IMR-90 (cell line): ENCODE data around the gene STARD7. TPM values are rescaled to one million over a fixed set of nuclear protein-coding genes. Genes with fewer than 3 reads are reported as not detected.

ENCODE experiments used
- ATAC-seq: fragments of 200-7000 bp; cut with Tn5 transposase; 2 replicates; pipeline ENCODE4 v1.9.1; 2020; ENCODE audit warnings: low read depth, mild to moderate bottlenecking, moderate library complexity
- BruUV-seq: library from RNA; stranded (reverse); fragments of 400-500 nt; replicated peaks from 2 replicates; lab custom pipeline; 2021; lab: Mats Ljungman, UMichigan
- CTCF ChIA-PET: fragments of 300-600 bp; formaldehyde crosslinking; extraction: SDS; loops from one replicate; lab custom pipeline; 2021; ENCODE audit warnings: antibody characterized with exemption; lab: Yijun Ruan, JAX
- POLR2A ChIA-PET: fragments of 300-600 bp; sonication (Branson Sonifier 250); formaldehyde crosslinking; loops from one replicate; lab custom pipeline; 2022; ENCODE audit warnings: antibody characterized with exemption; ENCODE audit not compliant: unreplicated experiment; lab: Charles Lee
- DNase-seq: peaks from one replicate; pipeline ENCODE4 v3.0.0; 2013
- H2AFZ ChIP-seq: replicated peaks from 2 replicates; pipeline ENCODE3; 2013; ENCODE audit warnings: low read length, mild to moderate bottlenecking; ENCODE audit not compliant: poor library complexity
- H2AK5ac ChIP-seq: 2 replicates; pipeline ENCODE4 v1.6.1; 2013; ENCODE audit warnings: low read depth, low read length, inconsistent platforms
- H2AK9ac ChIP-seq: replicated peaks from 2 replicates; pipeline ENCODE3; 2013; ENCODE audit warnings: mild to moderate bottlenecking, low read depth, low read length, moderate library complexity; ENCODE audit not compliant: poor library complexity
- H2BK120ac ChIP-seq: 2 replicates; pipeline ENCODE4 v1.6.1; 2013; ENCODE audit warnings: low read depth, low read length, inconsistent platforms
- H2BK15ac ChIP-seq: 3 replicates; pipeline ENCODE4 v1.6.1; 2013; ENCODE audit warnings: low read depth, low read length, inconsistent platforms
- H2BK20ac ChIP-seq: 2 replicates; pipeline ENCODE4 v1.6.1; 2013; ENCODE audit warnings: low read depth, mild to moderate bottlenecking, inconsistent platforms, low read length, moderate library complexity
- H2BK5ac ChIP-seq: 2 replicates; pipeline ENCODE4 v1.6.1; 2013; ENCODE audit warnings: mild to moderate bottlenecking, low read depth, low read length, inconsistent platforms; ENCODE audit not compliant: poor library complexity, severe bottlenecking
- H3K14ac ChIP-seq: replicated peaks from 2 replicates; pipeline ENCODE4 v1.6.1; 2013; ENCODE audit warnings: low read depth, low read length, inconsistent platforms
- H3K18ac ChIP-seq: 2 replicates; pipeline ENCODE4 v1.6.1; 2013; ENCODE audit warnings: low read depth, low read length, control low read depth
- H3K23ac ChIP-seq: 2 replicates; pipeline ENCODE4 v1.6.1; 2013; ENCODE audit warnings: low read depth, low read length, inconsistent platforms
- H3K27ac ChIP-seq: 2 replicates; pipeline ENCODE4 v1.5.1; 2013; ENCODE audit warnings: mild to moderate bottlenecking, control low read depth, low read length; ENCODE audit not compliant: insufficient read depth
- H3K27me3 ChIP-seq: 2 replicates; pipeline ENCODE4 v1.6.1; 2013; ENCODE audit warnings: low read length; ENCODE audit not compliant: control insufficient read depth, insufficient read depth
- H3K36me3 ChIP-seq: 2 replicates; pipeline ENCODE4 v1.6.1; 2013; ENCODE audit warnings: low read length, mixed read lengths; ENCODE audit not compliant: control insufficient read depth, insufficient read depth
- H3K4ac ChIP-seq: 2 replicates; pipeline ENCODE4 v1.6.1; 2013; ENCODE audit warnings: low read depth, low read length, inconsistent platforms
- H3K4me1 ChIP-seq: 2 replicates; pipeline ENCODE4 v1.6.1; 2013; ENCODE audit warnings: low read length, mixed read lengths; ENCODE audit not compliant: control insufficient read depth, insufficient read depth
- H3K4me2 ChIP-seq: 2 replicates; pipeline ENCODE4 v1.6.1; 2013; ENCODE audit warnings: low read depth, mild to moderate bottlenecking, control low read depth, low read length, moderate library complexity
- H3K4me3 ChIP-seq: 2 replicates; pipeline ENCODE4 v1.5.1; 2013; ENCODE audit warnings: low read depth, mild to moderate bottlenecking, control low read depth, low read length, moderate library complexity; ENCODE audit not compliant: insufficient read depth
- H3K56ac ChIP-seq: 2 replicates; pipeline ENCODE4 v1.6.1; 2013; ENCODE audit warnings: low read length, inconsistent platforms; ENCODE audit not compliant: insufficient read depth; ENCODE audit errors: extremely low read depth
- H3K79me1 ChIP-seq, 2 experiments: 2 replicates each; pipeline ENCODE4 v1.6.1; 2013; ENCODE audit warnings: low read length in 2 of 2, inconsistent platforms in 1 of 2, low read depth in 1 of 2
- H3K9ac ChIP-seq: 2 replicates; pipeline ENCODE4 v1.6.1; 2013; ENCODE audit warnings: low read depth, low read length, control low read depth
- H3K9me1 ChIP-seq: 2 replicates; pipeline ENCODE4 v1.6.1; 2013; ENCODE audit warnings: low read length, inconsistent platforms; ENCODE audit not compliant: insufficient read depth
- H3K9me3 ChIP-seq: 2 replicates; pipeline ENCODE4 v1.6.1; 2013; ENCODE audit warnings: low read length; ENCODE audit not compliant: control insufficient read depth, insufficient read depth
- H4K20me1 ChIP-seq: 2 replicates; pipeline ENCODE4 v1.6.1; 2013; ENCODE audit warnings: low read length, inconsistent platforms; ENCODE audit not compliant: insufficient read depth
- H4K5ac ChIP-seq: 2 replicates; pipeline ENCODE4 v1.6.1; 2013; ENCODE audit warnings: mild to moderate bottlenecking, low read depth, low read length, control low read depth
- H4K8ac ChIP-seq, 2 experiments: 2 replicates each; pipeline ENCODE4 v1.6.1; 2013; ENCODE audit warnings: low read depth in 2 of 2, low read length in 2 of 2, control low read depth in 1 of 2, inconsistent platforms in 1 of 2
- H4K91ac ChIP-seq: 2 replicates; pipeline ENCODE4 v1.6.1; 2013; ENCODE audit warnings: low read depth, low read length, inconsistent platforms; ENCODE audit not compliant: insufficient read depth
- BHLHE40 ChIP-seq: fragments of 150-350 bp; IDR thresholded peaks from 2 replicates; pipeline ENCODE4 v1.6.1; 2016; ENCODE audit warnings: mild to moderate bottlenecking, low read depth, low read length
- CEBPB ChIP-seq: IDR thresholded peaks from 2 replicates; pipeline ENCODE4 v1.6.1; 2012; ENCODE audit warnings: low read depth, low read length, improper control_type of control experiment
- CHD1 ChIP-seq: IDR thresholded peaks from 2 replicates; pipeline ENCODE4 v1.6.1; 2012; ENCODE audit warnings: low read depth, low read length, improper control_type of control experiment
- CTCF ChIP-seq: conservative IDR thresholded peaks from 2 replicates; pipeline ENCODE4 v1.5.1; 2012; ENCODE audit warnings: mild to moderate bottlenecking, low read depth, low read length, improper control_type of control experiment
- FOS ChIP-seq: fragments of 150-350 bp; IDR thresholded peaks from 2 replicates; pipeline ENCODE4 v1.6.1; 2016; ENCODE audit warnings: low read depth, low read length
- MAFK ChIP-seq: IDR thresholded peaks from 2 replicates; pipeline ENCODE4 v1.6.1; 2012; ENCODE audit warnings: low read depth, low read length, improper control_type of control experiment
- MAZ ChIP-seq: IDR thresholded peaks from 2 replicates; pipeline ENCODE4 v1.6.1; 2012; ENCODE audit warnings: low read depth, mild to moderate bottlenecking, low read length, improper control_type of control experiment, moderate library complexity, borderline replicate concordance
- MXI1 ChIP-seq: IDR thresholded peaks from 2 replicates; pipeline ENCODE4 v1.6.1; 2012; ENCODE audit warnings: low read depth, mild to moderate bottlenecking, low read length, moderate library complexity, borderline replicate concordance
- NFE2L2 ChIP-seq: fragments of 150-350 bp; IDR thresholded peaks from 2 replicates; pipeline ENCODE4 v1.6.1; 2016; ENCODE audit warnings: low read depth, mild to moderate bottlenecking, low read length
- POLR2A ChIP-seq: IDR thresholded peaks from 2 replicates; pipeline ENCODE4 v1.6.1; 2012; ENCODE audit warnings: mild to moderate bottlenecking, low read depth, low read length
- RAD21 ChIP-seq: IDR thresholded peaks from 2 replicates; pipeline ENCODE4 v1.6.1; 2012; ENCODE audit warnings: low read length, improper control_type of control experiment
- RCOR1 ChIP-seq: IDR thresholded peaks from 2 replicates; pipeline ENCODE4 v1.6.1; 2012; ENCODE audit warnings: mild to moderate bottlenecking, low read length, improper control_type of control experiment; ENCODE audit not compliant: insufficient replicate concordance
- RFX5 ChIP-seq: IDR thresholded peaks from 2 replicates; pipeline ENCODE4 v1.8.0; 2012; ENCODE audit warnings: low read depth, mild to moderate bottlenecking, low read length, moderate library complexity
- SMC3 ChIP-seq: fragments of 150-350 bp; IDR thresholded peaks from 2 replicates; pipeline ENCODE4 v1.6.1; 2016; ENCODE audit warnings: low read depth, mild to moderate bottlenecking, antibody characterized with exemption, low read length, moderate library complexity
- USF2 ChIP-seq: fragments of 150-350 bp; IDR thresholded peaks from 2 replicates; pipeline ENCODE4 v1.6.1; 2017; ENCODE audit warnings: mild to moderate bottlenecking, antibody characterized with exemption, low read length, low read depth
- WGBS, 2 experiments: methylation state at CpG; one replicate each; pipeline versions ENCODE4 v1.1.5 to v1.1.7; 2013; ENCODE audit warnings: missing lambda C conversion rate in 2 of 2; ENCODE audit not compliant: insufficient read length in 1 of 2; ENCODE audit errors: extremely low coverage in 2 of 2; 5-methylcytosine and 5-hydroxymethylcytosine counted together
- dilution Hi-C: fragments of 300-500 bp; cut with HindIII; formaldehyde crosslinking; loops from one replicate; pipeline ENCODE4 v1.14.3; 2018; ENCODE audit warnings: low sequenced_read_pairs; ENCODE audit not compliant: unreplicated experiment
- in situ Hi-C: fragments of 300-500 bp; cut with MboI; formaldehyde crosslinking; loops from 3 replicates; pipeline ENCODE4 v1.14.3; 2019; ENCODE audit warnings: low sequenced_read_pairs, inconsistent platforms, mixed read lengths
- intact Hi-C: fragments of 100-400 bp; cut with micrococcal nuclease; formaldehyde crosslinking; loops from 2 replicates; pipeline ENCODE4 v1.10.0; 2022
- polyA plus RNA-seq, 3 experiments: library from polyadenylated mRNA; depleted of rRNA; stranded (reverse); fragments of >200 nt; gene quantifications; 2 replicates each; pipeline ENCODE4 v1.2.3, GENCODE V29; 2012; ENCODE audit warnings: low replicate concordance in 1 of 3
- total RNA-seq: library from RNA; depleted of rRNA; stranded (reverse); fragments of >200 nt; gene quantifications from 2 replicates; pipeline ENCODE4 v1.2.3, GENCODE V29; 2012
- TF ChIP-seq, protein P1 (sequence below): fragments of 150-350 bp; IDR thresholded peaks from 2 replicates; pipeline ENCODE4 v1.6.1; 2016; ENCODE audit warnings: low read depth, mild to moderate bottlenecking, low read length, moderate library complexity, borderline replicate concordance

Gene STARD7
- total and polyA plus RNA-seq, 2 of the 4 experiments (the other 2 are of a cell fraction), result 61.7 to 138 TPM

DNA sequence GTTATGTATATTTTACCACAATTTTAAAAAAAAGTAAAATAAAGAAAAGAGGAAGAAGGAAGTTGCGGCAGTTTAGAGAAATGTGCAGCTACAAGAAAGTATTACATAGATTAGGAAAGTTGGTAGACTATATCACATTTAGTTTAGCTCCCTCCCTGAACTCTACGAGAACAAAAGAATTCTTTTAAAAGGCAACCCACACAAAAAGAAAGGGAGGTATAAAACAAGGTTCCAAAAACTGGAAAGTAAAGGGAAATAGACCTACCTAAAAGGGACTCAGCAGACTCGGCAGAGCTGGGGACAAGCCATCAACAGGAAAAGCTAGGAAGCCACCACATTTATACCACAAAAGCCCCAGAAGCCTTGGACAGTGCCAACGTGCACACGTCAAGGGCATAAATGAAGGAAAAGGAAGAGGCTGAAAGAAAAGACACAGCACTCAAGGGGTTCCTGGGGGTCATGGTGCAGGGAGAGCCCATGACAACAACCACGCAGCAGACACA is 48.0 kb upstream of the STARD7 start:
- H3K27ac ChIP-seq, result no peak overlapping the region
- H3K4me2 ChIP-seq, result no peak overlapping the region
- no peaks in the 10 kb centered on the region for H3K27me3 ChIP-seq
- no peak overlapping the region for H3K9ac ChIP-seq
- H3K4ac ChIP-seq, result no peak overlapping the region
- no TSS peak for BruUV-seq
- H4K8ac ChIP-seq, result no peak overlapping the region
- no peak overlapping the region for H4K5ac ChIP-seq
- dilution Hi-C loops (no loop called here), intact Hi-C loops (no loop called here), in situ Hi-C loops (loop anchor here (25.0 kb wide), 1 partner anchor 244 kb away; no protein-coding TSS in a partner anchor)
- CTCF ChIA-PET, result interaction anchor here (0.7 kb wide), 1 partner anchor 17 kb away, joined by 4 read pairs; no protein-coding TSS in a partner anchor
- no peak overlapping the region for H2BK5ac ChIP-seq
- no peak overlapping the region for H3K14ac ChIP-seq
- no peak overlapping the region for H3K56ac ChIP-seq
- H3K4me1 ChIP-seq, result peaks cover 25% of the 10 kb centered on the region
- H2AK9ac ChIP-seq, result no peak overlapping the region
- H2AK5ac ChIP-seq, result no peak overlapping the region
- no peak overlapping the region for H4K91ac ChIP-seq
- peaks cover 37% of the 10 kb centered on the region for H3K36me3 ChIP-seq
- 100% methylated on average over 1 of the region's 6 CpGs; no CpG with 5 or more reads in 1 of the 2 experiments for WGBS, 2 experiments
- H2BK15ac ChIP-seq, result no peak overlapping the region
- POLR2A ChIA-PET, result no interaction called here
- no peak overlapping the region for H3K18ac ChIP-seq
- no peaks in the 10 kb centered on the region for H3K9me3 ChIP-seq
- no peak overlapping the region for H2AFZ ChIP-seq
- H3K79me1 ChIP-seq, result peaks cover 28 to 60% of the 10 kb centered on the region in 2 experiments
- H3K23ac ChIP-seq, result no peak overlapping the region
- no peak for TF ChIP-seq SMC3
- TF ChIP-seq POLR2A, result no peak
- TF ChIP-seq MXI1, result no peak
- TF ChIP-seq BHLHE40, result no peak
- TF ChIP-seq USF2, result no peak
- TF ChIP-seq CEBPB, result no peak
- TF ChIP-seq RAD21, result no peak
- no peak for TF ChIP-seq MAZ
- TF ChIP-seq RCOR1, result no peak
- TF ChIP-seq, protein P1, sequence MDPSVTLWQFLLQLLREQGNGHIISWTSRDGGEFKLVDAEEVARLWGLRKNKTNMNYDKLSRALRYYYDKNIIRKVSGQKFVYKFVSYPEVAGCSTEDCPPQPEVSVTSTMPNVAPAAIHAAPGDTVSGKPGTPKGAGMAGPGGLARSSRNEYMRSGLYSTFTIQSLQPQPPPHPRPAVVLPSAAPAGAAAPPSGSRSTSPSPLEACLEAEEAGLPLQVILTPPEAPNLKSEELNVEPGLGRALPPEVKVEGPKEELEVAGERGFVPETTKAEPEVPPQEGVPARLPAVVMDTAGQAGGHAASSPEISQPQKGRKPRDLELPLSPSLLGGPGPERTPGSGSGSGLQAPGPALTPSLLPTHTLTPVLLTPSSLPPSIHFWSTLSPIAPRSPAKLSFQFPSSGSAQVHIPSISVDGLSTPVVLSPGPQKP, result no peak
- TF ChIP-seq FOS, result no peak
- no peak for TF ChIP-seq CTCF
- no peak for TF ChIP-seq CHD1
- TF ChIP-seq NFE2L2, result no peak
- no peak for TF ChIP-seq MAFK
- no peak for TF ChIP-seq RFX5
- peaks cover 44% of the 10 kb centered on the region for H4K20me1 ChIP-seq
- no peak overlapping the region for H2BK20ac ChIP-seq
- ATAC-seq, result no peak
- DNase-seq, result no peak
- peaks cover 27% of the 10 kb centered on the region for H3K9me1 ChIP-seq
- no peak overlapping the region for H3K4me3 ChIP-seq
- H2BK120ac ChIP-seq, result no peak overlapping the region
